Measurements from ENCODE around the gene ITPA. TPM values are rescaled to one million over a fixed set of nuclear protein-coding genes. Genes with fewer than 3 reads are reported as not detected.
"Not testable (repeated sequence)": the region's sequence is repeated elsewhere in the genome, so short reads cannot be mapped to it uniquely, and the experiment has no call there.

ITPA gene
- total and polyA plus RNA-seq, 2 of the 13 experiments (the other 11 are each of a cell fraction or from before 2014, with no cell fraction given): 60.1 to 103 TPM

DNA sequence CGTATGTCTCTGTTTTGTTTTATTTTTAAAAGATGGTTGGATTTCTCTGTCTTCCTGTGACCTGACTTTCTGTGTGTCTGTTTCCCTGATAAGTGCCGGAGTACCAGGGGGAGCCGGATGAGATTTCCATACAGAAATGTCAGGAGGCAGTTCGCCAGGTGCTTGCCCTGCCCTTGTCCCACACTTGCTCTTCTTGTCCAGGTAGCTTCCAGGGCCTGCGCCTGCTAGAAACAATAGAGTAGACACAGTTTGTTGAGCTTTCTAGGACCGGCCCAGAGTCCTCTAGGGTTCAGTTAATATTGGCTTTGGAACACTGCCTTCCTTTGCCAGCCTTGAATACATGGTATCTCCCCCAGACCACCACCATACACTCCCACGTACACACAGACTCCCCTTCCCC lies 3.9 kb downstream of the ITPA start:
- Histone ChIP-seq H3K27ac (ENCODE audit: extremely low read length, insufficient read depth, low read length) (no peak overlapping the region), H3K9ac (ENCODE audit: insufficient read depth, low read depth, low read length) (no peak overlapping the region), H3K36me3 (replicated peaks in 1 of 2; ENCODE audit: control insufficient read depth in 1 of 2, insufficient read depth in 2 of 2, low read length in 2 of 2) (peaks cover 20 to 32% of the 10 kb centered on the region in 2 experiments), H2AFZ (ENCODE audit: low read length) (no peak overlapping the region), H3K79me2 (ENCODE audit: insufficient read depth, low read length) (peaks cover 40% of the 10 kb centered on the region), H3K4me2 (ENCODE audit: low read depth, low read length) (no peak overlapping the region), H3K27me3 (ENCODE audit: control insufficient read depth in 1 of 2, insufficient read depth in 2 of 2, low read length in 2 of 2) (peaks cover 0 to 6% of the 10 kb centered on the region in 2 experiments; a peak in 1 of 5 replicates), H3K9me3 (ENCODE audit: low read length) (no peaks in the 10 kb centered on the region), H3K4me1 (ENCODE audit: insufficient read depth, low read length) (peaks cover 28% of the 10 kb centered on the region), H4K20me1 (ENCODE audit: insufficient read depth, low read length) (no peaks in the 10 kb centered on the region), H3K4me3 (replicated peaks in 1 of 3; ENCODE audit: insufficient read depth in 1 of 3, low read depth in 2 of 3, low read length in 3 of 3) (no peak overlapping the region)
- BruUV-seq (replicated peaks): no TSS peak
- WGBS (ENCODE audit: low lambda C conversion rate): 97% methylated on average over 7 of the region's 7 CpGs
- DNase-seq (ENCODE audit: low spot score): no peak
- no peak for ATAC-seq
- in situ Hi-C loops (cut with HindIII; ENCODE audit: extremely low pct_ligation_motif_present, low pct_unique_long_range_greater_than_20kb) (no loop called here), intact Hi-C loops (cut with micrococcal nuclease; ENCODE audit: unreplicated experiment) (no loop called here)
- TF ChIP-seq RELA (CRISPR knock-in tag; IDR thresholded peaks at IDR 0.05) (no peak), ZNF136 (CRISPR knock-in tag; IDR thresholded peaks at IDR 0.05; ENCODE audit: low read depth) (no peak), ZKSCAN8 (CRISPR knock-in tag; IDR thresholded peaks at IDR 0.05; ENCODE audit: borderline replicate concordance) (no peak)
- ChIA-PET POLR2A (interaction anchor here (1.0 to 9.7 kb wide), 3 partner anchors 9 to 35 kb away, joined by 3 to 149 read pairs (median 6); no protein-coding TSS in a partner anchor), CTCF (ENCODE audit: low intra/inter-chr PET ratio, low total read pairs) (no interaction called here)
- no peak for FAIRE-seq

DNA sequence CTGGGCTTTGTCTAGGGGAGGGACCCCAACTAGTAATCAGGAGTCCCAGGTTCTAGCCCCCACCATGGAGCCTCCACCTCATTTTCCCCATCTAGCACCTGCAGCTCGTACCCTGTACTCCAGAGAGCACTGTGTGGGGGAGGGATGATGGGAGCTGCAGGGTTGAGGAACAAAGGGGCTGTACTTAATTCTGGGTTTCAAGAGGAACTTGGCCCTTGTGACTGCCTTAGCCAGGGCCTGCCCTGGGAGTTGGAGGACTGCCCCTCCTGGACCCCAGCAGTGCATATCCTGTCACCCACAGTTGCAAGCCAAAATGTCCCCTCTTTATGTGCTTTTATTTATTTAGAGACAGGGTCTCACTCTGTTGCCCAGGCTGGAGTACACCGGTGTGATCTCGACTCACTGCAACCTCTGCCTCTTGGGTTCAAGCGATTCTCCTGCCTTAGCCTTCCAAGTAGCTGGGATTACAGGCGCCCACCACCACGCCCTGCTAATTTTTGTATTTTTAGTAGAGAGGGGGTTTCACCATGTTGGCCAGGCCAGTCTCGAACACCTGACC lies 6.1 kb downstream of the ITPA start:
- H3K4me3 ChIP-seq (replicated peaks in 1 of 3; ENCODE audit: insufficient read depth in 1 of 3, low read depth in 2 of 3, low read length in 3 of 3); FAIRE-seq; CTCF ChIA-PET (ENCODE audit: low intra/inter-chr PET ratio, low total read pairs); H3K9ac ChIP-seq (ENCODE audit: insufficient read depth, low read depth, low read length); DNase-seq (ENCODE audit: low spot score); H3K4me2 ChIP-seq (ENCODE audit: low read depth, low read length); H3K27me3 ChIP-seq (ENCODE audit: control insufficient read depth in 1 of 2, insufficient read depth in 2 of 2, low read length in 2 of 2); H2AFZ ChIP-seq (ENCODE audit: low read length); H4K20me1 ChIP-seq (ENCODE audit: insufficient read depth, low read length); H3K9me3 ChIP-seq (ENCODE audit: low read length); H3K27ac ChIP-seq (ENCODE audit: extremely low read length, insufficient read depth, low read length); ATAC-seq; intact Hi-C loops (cut with micrococcal nuclease; ENCODE audit: unreplicated experiment); BruUV-seq (replicated peaks): not testable (repeated sequence)
- in situ Hi-C loops (cut with HindIII; ENCODE audit: extremely low pct_ligation_motif_present, low pct_unique_long_range_greater_than_20kb): loop anchor here (5.0 kb wide), 1 partner anchor 37 kb away; no protein-coding TSS in a partner anchor
- Histone ChIP-seq H3K36me3 (replicated peaks in 1 of 2; ENCODE audit: control insufficient read depth in 1 of 2, insufficient read depth in 2 of 2, low read length in 2 of 2) (peaks cover 20 to 38% of the 10 kb centered on the region in 2 experiments), H3K79me2 (ENCODE audit: insufficient read depth, low read length) (peaks cover 17% of the 10 kb centered on the region), H3K4me1 (ENCODE audit: insufficient read depth, low read length) (peaks cover 41% of the 10 kb centered on the region)
- 97% methylated on average over 7 of the region's 7 CpGs for WGBS (ENCODE audit: low lambda C conversion rate)
- POLR2A ChIA-PET: interaction anchor here (1.6 to 9.7 kb wide), 2 partner anchors 6 to 24 kb away, joined by 7 to 149 read pairs; partner anchors contain the start of gene SLC4A11
- peak; percentile 51; the same call in 1 of the 2 replicates for TF ChIP-seq ZNF121 (CRISPR knock-in tag; IDR thresholded peaks at IDR 0.05)
- TF ChIP-seq ZNF83 (CRISPR knock-in tag; IDR thresholded peaks at IDR 0.05; ENCODE audit: borderline replicate concordance): 0 out of 2 replicates have a peak, but pooled peaks have one; percentile 5

Data from HepG2 (cell line).